GM12892 (cell line): ENCODE results near the gene DENND2A. TPM values are rescaled to one million over a fixed set of nuclear protein-coding genes. Genes with fewer than 3 reads are reported as not detected.

ENCODE experiments used
- DNase-seq: peaks from one replicate; pipeline ENCODE4 v3.0.0; 2011; ENCODE audit not compliant: insufficient read length
- FAIRE-seq: peaks from 2 replicates; lab custom pipeline; 2011; peaks lifted over from hg19 to GRCh38; lab: Jason Lieb, UNC
- POLR2A ChIP-seq: IDR thresholded peaks from 2 replicates; pipeline ENCODE4 v1.6.1; 2011; ENCODE audit warnings: low read depth, low read length, control low read depth
- POLR2AphosphoS5 ChIP-seq: IDR thresholded peaks from 2 replicates; pipeline ENCODE4 v1.6.1; 2011; ENCODE audit warnings: low read depth, low read length, control low read depth
- TAF1 ChIP-seq: IDR thresholded peaks from 2 replicates; pipeline ENCODE4 v1.6.1; 2011; ENCODE audit warnings: low read depth, mild to moderate bottlenecking, control low read depth, low read length, borderline replicate concordance
- polyA plus RNA-seq: library from polyadenylated mRNA; unstranded; fragments of >200 nt; gene quantifications from one replicate; pipeline ENCODE4 v1.2.1, GENCODE V29; 2012; ENCODE audit warnings: missing spikeins, inconsistent platforms; ENCODE audit not compliant: missing spikeins

The DENND2A gene
- polyA plus RNA-seq, result not detected

GRCh38 chr7:140640727-140641523, at the start of gene DENND2A:
DENND2A (minus strand) TSS chr7:140640813; CDS start chr7:140602397, 38,416 bp downstream.
- FAIRE-seq, result no peak
- TF ChIP-seq TAF1, result no peak
- DNase-seq, result peak; percentile 31

- DNase-seq, result no peak
- FAIRE-seq, result no peak
Observed at GRCh38 chr7:140689199-140690152, 48.9 kb upstream of the DENND2A start.

GRCh38 chr7:140688341-140688740, 47.7 kb upstream of the DENND2A start:
- TF ChIP-seq POLR2A, result no peak
- no peak for TF ChIP-seq TAF1
- TF ChIP-seq POLR2AphosphoS5, result no peak
- FAIRE-seq, result peak; percentile 14
- DNase-seq, result no peak

More at GRCh38 chr7:140689199-140690152, 48.9 kb upstream of the DENND2A start:
- TF ChIP-seq TAF1 (no peak), POLR2AphosphoS5 (no peak), POLR2A (no peak)

GRCh38 chr7:140686921-140687320, 46.3 kb upstream of the DENND2A start:
- FAIRE-seq, result no peak
- no peak for DNase-seq
- TF ChIP-seq POLR2A, result no peak
- TF ChIP-seq POLR2AphosphoS5, result no peak
- no peak for TF ChIP-seq TAF1

- TF ChIP-seq TAF1 (no peak), POLR2AphosphoS5 (no peak), POLR2A (no peak)
- DNase-seq, result no peak
- FAIRE-seq, result no peak
Observed at GRCh38 chr7:140685407-140686087, 44.9 kb upstream of the DENND2A start.

GRCh38 chr7:140684066-140684950, 43.7 kb upstream of the DENND2A start:
- DNase-seq (no peak), FAIRE-seq (no peak)
- TF ChIP-seq TAF1 (no peak), POLR2AphosphoS5 (no peak), POLR2A (no peak)

- FAIRE-seq, result no peak
- no peak for DNase-seq
- TF ChIP-seq TAF1, result no peak
- TF ChIP-seq POLR2A, result no peak
- TF ChIP-seq POLR2AphosphoS5, result no peak
Observed at GRCh38 chr7:140683657-140684056, 43.0 kb upstream of the DENND2A start.

GRCh38 chr7:140681766-140682165, 41.2 kb upstream of the DENND2A start:
- FAIRE-seq (no peak), DNase-seq (no peak)
- no peak for TF ChIP-seq POLR2AphosphoS5

- DNase-seq, result no peak
- FAIRE-seq, result no peak
- no peak for TF ChIP-seq POLR2A
- TF ChIP-seq POLR2AphosphoS5, result no peak
Observed at GRCh38 chr7:140680886-140681285, 40.3 kb upstream of the DENND2A start.

- DNase-seq, result no peak
- no peak for FAIRE-seq
- no peak for TF ChIP-seq POLR2AphosphoS5
- TF ChIP-seq POLR2A, result no peak
- TF ChIP-seq TAF1, result no peak
Observed at GRCh38 chr7:140679186-140679585, 38.6 kb upstream of the DENND2A start.

- FAIRE-seq (no peak), DNase-seq (no peak)
- TF ChIP-seq POLR2A (no peak), TAF1 (no peak), POLR2AphosphoS5 (no peak)
Observed at GRCh38 chr7:140678816-140679130, 38.2 kb upstream of the DENND2A start.
